GM19238 (cell line): ENCODE results near the gene ARHGEF10L.

Experiments used
- DNase-seq: peaks from one replicate; pipeline ENCODE4 v3.0.0; 2011; ENCODE audit warnings: low spot score; ENCODE audit not compliant: insufficient read length

The ARHGEF10L gene

DNA sequence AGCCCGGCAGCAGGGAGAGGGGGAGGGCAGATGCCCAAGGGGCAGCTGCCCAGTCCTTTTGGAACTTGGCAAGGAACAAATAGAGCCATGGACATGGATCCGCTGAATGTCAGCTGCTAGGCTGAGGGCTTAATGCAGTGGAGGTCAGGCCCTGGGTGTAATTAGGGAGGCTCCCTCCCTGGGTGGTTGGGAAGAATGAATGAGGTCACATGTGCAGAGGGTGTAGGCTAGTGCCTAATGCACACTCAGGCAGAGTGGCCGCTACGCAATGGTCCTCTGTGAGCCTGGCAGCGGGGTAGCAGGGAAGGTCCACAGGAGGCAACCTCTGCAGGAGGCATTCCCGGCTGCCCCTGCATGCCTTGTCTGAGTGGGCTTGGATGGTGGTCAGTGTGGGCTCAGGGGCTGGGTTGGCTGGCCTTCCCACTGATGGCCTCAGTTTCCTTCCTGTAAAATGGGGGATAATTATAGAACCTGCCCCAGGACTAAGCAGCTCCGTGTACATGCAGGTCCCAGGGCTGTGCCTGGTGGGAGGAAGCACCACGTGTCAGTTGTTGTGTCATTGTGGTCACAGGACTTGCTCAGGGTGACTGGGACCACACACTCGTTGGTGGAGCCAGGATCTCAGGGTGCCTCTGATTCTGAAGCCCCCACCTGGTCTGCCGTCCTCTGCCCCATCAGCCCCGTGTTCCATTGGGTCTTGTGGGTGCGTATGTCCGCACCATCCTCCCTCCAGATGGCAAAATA, 134.0 kb downstream of the ARHGEF10L start:
- no peak for DNase-seq

DNA sequence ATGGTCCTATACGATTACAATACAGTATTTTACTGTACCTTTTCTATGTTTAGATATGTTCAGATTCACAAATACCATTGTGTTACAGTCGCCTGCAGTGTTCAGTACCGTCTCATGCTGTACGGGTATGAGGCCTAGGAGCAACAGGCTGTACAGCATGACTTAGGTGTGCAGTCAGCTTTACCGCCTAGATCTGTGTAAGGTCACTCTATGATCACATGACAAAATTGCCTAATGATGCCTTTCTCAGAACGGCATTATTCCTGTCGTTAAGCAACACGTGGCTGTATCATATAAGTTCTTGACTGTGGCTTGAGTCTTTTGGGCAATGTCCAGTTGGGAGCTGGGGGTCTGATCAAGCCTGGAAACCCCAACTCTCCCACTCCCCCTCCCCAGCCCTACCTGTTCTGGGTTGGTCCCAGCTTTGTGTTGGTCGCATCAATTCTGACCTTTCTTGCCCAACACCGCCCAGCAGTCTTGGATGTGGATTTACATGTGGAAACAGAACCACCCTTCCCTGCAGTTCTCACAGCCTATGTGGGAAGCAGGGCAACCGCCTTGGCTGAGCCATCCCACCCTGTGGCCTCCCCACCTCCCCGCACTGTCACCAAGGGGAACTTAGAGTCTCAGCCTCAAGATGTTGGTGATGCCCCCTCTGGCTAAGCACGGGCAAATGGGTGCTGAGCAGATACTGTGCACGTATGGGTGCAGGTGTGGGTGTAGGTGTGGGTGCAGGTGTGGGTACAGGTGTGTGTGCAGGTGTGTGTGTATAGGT, 135.4 kb downstream of the ARHGEF10L start:
- no peak for DNase-seq

GRCh38 chr1:17675744-17676143, 136.2 kb downstream of the ARHGEF10L start:
- DNase-seq: no peak

DNA sequence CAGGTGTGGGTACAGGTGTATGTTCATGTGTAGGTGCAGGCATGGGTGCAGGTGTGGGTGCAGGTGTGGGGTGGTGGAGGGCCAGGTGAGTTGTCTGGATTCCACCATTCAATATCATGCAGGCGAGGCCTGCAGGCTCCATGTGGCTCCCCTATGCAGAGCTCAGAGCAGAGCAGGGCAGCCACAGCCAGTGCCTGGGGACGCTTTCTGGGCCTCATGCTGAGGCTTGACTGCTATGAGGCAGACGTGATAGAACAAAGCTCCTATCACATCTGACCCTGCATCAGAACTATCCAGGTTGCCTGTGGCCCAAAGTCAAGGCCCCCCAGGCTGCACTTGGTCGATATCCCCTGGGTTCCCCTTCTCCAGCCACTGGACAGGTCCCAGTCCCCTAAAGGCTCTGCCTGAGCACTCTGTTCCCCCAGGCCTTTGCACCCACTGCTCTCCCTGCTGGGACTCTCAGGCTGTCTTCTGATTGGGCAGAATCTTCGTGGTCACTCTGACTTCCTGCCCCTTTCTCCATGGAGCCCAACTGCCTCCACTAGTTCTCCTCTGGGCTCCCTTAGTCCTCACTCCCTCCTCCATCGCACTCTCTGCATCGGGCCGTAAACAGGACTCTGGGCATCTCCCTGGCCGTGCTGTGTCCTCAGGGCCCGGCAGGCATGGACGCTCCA, 137.0 kb downstream of the ARHGEF10L start:
- no peak for DNase-seq

GRCh38 chr1:17678011-17678410, 138.5 kb downstream of the ARHGEF10L start:
- no peak for DNase-seq

GRCh38 chr1:17679856-17680255, 140.4 kb downstream of the ARHGEF10L start:
- DNase-seq: no peak

DNA sequence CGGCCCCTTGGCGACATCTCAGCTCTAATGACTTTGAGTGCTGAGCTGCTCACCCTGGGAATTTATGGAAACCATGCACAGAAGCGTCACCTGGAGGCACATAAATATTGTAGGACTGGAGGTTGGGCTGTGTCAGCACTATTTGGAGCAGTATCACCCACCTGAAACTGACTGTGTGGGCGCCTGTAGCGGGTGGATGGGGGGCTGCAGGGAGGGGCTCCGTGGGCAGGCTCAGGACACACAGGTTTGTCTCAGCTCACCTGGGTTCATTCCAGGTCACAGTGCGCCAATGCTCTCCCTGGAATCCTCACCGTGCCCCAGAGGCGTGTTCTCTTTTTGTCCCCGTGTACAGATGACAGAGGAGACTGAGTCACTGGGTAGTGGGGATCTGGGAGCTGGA, 140.8 kb downstream of the ARHGEF10L start:
- DNase-seq: no peak

DNA sequence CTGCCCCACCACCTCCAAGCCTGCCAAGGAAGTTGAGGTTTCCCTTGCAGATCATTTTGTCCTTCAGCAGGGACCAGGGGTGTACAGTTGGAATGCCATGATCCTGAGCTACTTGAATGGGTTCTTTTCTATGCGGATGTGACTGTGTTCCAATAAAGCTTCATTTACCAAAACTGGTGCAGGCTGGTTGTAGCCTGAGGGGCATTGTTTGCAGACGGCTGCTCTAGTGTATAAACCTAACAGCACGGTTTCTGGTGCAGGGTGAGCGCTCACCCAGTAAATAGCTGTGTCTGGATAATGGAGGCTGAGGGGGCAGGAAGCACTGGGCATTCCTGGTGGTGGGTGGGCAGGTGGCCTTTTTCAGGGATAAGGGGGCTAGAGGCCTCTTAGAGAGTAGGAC, 142.9 kb downstream of the ARHGEF10L start:
- DNase-seq: no peak

DNA sequence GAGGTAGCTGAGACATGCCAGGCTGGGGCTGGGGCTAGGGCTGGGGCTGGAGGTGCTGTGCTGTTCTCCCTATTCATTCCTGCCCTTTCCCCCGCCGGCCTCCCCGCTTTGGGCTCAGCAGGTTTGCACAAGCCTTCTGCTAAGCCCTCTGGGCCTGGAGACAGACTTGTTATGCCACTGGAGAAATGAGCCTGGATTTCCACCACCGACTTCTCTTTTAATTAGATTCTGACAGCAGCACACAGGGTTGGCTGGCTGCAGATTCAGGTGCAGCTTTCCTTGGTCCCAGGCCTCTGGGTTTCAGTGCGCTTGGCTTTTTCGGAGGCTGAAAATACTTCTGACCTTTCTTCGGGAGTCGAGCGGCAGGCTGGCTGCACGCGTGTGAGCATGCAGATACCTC, 144.1 kb downstream of the ARHGEF10L start:
- no peak for DNase-seq

GRCh38 chr1:17684810-17685209, 145.3 kb downstream of the ARHGEF10L start:
- no peak for DNase-seq

DNA sequence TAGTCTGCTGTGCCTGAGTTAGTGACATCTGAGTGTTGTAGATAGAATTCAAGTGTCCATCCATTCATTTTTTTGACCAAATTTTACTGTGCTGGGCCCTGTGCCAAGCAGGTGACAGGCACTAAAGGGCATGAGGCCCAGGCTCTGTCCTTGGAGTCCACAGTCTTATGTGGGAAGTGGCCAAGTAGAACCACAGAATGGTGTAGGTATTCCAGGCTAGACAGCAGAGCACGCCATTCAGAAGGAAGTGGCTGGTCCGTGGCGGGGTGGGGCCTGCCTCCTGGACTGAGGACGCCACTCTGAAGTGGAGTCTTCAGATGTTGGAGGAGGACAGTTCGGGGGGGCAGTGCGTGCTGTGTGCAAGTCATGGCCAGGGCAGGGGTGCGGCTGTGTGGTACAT, 146.8 kb downstream of the ARHGEF10L start:
- DNase-seq: no peak

DNA sequence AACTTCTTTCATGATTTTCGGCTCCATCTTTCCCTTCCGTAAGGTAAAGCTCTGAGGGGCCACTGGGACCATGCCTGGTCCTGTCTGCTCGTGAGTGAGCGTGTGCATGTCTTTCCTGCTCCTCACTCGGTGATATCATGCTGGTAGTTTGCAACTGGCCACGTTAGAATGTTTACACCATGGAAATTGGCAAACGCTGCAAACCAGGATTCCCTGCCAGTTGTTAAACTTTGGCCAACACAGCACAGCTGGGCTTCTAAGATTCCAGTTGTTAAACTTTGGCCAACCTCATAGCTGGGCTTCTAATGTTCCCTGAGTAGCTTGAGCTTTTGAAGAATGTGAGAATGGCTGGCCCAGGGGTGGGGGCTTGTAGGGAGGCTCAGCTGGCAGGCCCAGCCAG, 147.6 kb downstream of the ARHGEF10L start:
- no peak for DNase-seq

DNA sequence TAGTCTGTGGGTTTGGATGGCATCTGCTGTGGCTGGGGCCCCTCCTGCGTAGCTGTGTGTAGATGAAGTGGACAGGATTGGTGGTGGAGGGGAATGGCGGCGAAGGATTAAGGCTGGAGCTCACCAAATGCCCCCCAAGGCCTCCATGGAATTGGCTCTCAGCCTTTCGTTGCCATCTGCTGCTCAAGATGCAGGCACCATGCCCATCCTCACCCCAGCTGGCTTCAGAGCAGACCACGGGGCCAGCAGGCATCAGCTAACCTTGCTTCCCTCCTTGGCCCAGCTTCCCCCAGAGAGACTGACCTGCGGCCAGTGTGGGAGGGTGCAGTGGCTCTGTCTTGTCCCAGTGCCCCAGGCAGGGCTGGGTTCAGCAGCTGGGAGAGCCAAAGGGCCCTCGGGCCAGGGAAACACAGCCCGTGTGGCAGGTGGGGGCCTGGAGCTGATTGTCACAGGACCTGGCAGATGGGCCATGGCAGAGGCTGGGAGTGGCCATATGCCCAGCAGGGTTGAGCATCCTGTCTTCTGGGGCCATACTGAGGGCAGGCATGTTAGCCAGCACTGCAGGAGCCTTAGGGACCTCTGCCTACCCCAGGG, 148.8 kb downstream of the ARHGEF10L start:
- no peak for DNase-seq

DNA sequence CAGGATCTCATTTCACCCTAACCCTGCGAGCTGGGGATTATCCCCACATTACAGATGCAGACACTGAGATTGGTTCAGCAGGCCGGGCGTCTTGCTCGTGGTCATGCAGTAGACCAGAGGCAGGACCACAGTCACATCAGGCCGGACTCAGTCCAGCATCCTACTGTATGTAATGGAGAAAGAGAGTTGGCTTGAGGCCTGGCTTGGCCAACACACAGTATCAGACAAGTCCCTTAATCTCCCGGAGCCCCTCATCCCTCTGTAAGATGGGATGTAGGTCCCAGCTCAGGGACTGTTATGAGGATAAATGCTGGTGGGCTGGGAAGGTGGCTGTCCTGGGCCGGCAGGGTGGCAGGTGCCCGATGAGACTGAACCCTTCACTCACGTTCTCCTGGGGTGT, 149.5 kb downstream of the ARHGEF10L start:
- DNase-seq: no peak

- DNase-seq: no peak
Observed at GRCh38 chr1:17690906-17691634, 151.6 kb downstream of the ARHGEF10L start.

DNA sequence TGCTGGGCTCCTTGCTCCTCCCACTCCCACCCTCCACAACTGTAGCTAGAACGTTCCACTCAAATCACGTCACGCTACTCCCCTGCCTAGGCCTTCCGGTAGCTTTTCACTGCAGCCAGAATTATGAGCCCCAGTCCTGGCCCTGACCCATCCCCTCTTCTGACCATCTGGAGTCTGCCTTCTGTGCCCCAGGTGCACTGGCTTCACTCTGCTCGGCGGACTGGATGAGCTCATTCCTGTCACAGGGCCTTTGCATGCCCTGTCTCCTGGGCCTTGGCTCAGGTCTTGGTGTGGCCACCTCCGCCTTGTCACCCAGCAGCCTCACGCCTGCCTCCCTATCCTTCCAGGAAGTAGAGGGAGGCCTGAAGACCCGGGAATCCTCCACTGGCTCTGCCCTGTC, 153.1 kb downstream of the ARHGEF10L start:
- DNase-seq: no peak

GRCh38 chr1:17696417-17697301, 157.2 kb downstream of the ARHGEF10L start:
- no peak for DNase-seq

- no peak for DNase-seq
Observed at GRCh38 chr1:17697458-17697857, 158.0 kb downstream of the ARHGEF10L start.

GRCh38 chr1:17699581-17699980, 160.1 kb downstream of the ARHGEF10L start:
- DNase-seq: no peak
